ENCODE measurements around the gene DVL1.

DNA sequence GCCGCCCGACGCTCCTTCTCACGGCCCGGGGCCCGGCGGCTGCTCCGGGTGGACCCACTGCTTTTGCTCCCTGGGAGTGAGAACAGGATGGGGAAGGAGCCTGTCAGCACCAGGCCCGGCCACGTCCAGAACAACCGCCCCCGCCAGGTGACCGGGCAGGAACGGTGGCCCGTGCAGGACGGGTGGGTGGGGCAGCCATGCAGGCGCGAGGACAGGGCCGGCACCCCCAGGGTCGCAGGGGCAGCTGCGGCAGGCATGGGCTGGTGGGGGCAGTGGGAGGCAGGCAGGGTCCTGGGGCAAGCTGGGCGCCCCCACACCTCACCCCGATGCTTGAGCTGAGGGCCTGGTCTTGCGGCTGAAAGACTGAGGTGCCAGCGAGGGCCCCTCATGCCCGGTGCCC, 12.8 kb downstream of the DVL1 start:
- TF ChIP-seq RBM25 (IDR thresholded peaks at IDR 0.05; ENCODE audit: low read depth, low read length, severe bottlenecking) (no peak), FOXM1 (IDR thresholded peaks at IDR 0.05; ENCODE audit: low read depth) (no peak), FOXM1 (CRISPR knock-in tag; IDR thresholded peaks at IDR 0.05; ENCODE audit: low read depth) (no peak), HDAC3 (IDR thresholded peaks at IDR 0.05; ENCODE audit: borderline replicate concordance, partially characterized antibody) (no peak), PURB (CRISPR knock-in tag; IDR thresholded peaks at IDR 0.05; ENCODE audit: low read depth) (no peak), MAX (CRISPR knock-in tag; IDR thresholded peaks at IDR 0.05) (no peak), USF2 (CRISPR knock-in tag; IDR thresholded peaks at IDR 0.05) (no peak), CXXC5 (CRISPR knock-in tag; IDR thresholded peaks at IDR 0.05) (no peak), HCFC1 (IDR thresholded peaks at IDR 0.05; ENCODE audit: low read depth, low read length) (no peak), GATA2 (CRISPR knock-in tag; IDR thresholded peaks at IDR 0.05) (no peak)
- TF ChIP-seq, protein P1, sequence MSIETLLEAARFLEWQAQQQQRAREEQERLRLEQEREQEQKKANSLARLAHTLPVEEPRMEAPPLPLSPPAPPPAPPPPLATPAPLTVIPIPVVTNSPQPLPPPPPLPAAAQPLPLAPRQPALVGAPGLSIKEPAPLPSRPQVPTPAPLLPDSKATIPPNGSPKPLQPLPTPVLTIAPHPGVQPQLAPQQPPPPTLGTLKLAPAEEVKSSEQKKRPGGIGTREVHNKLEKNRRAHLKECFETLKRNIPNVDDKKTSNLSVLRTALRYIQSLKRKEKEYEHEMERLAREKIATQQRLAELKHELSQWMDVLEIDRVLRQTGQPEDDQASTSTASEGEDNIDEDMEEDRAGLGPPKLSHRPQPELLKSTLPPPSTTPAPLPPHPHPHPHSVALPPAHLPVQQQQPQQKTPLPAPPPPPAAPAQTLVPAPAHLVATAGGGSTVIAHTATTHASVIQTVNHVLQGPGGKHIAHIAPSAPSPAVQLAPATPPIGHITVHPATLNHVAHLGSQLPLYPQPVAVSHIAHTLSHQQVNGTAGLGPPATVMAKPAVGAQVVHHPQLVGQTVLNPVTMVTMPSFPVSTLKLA (conservative IDR thresholded peaks at IDR 0.05): no peak
